Measurements from ENCODE around the gene WDR5.

DNA sequence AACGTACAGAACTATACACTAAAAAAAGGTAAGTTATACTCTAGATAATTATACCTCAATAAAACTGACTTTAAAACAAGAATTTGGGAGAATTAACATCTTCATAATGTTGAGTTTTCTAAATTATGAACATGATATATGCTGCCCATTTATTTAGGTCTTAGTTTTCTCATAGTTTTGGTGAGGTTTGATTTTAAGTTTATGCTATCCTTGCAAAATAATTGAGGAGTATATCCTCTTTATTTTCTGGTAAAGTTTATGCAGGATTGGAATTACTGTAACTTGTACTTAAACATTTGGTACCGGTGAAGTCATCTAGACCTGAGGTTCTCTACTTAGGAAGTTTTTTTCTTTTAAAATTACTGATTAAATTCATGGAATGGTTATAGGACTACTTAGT lies 67.3 kb downstream of the WDR5 start:
- TF ChIP-seq, protein P1, sequence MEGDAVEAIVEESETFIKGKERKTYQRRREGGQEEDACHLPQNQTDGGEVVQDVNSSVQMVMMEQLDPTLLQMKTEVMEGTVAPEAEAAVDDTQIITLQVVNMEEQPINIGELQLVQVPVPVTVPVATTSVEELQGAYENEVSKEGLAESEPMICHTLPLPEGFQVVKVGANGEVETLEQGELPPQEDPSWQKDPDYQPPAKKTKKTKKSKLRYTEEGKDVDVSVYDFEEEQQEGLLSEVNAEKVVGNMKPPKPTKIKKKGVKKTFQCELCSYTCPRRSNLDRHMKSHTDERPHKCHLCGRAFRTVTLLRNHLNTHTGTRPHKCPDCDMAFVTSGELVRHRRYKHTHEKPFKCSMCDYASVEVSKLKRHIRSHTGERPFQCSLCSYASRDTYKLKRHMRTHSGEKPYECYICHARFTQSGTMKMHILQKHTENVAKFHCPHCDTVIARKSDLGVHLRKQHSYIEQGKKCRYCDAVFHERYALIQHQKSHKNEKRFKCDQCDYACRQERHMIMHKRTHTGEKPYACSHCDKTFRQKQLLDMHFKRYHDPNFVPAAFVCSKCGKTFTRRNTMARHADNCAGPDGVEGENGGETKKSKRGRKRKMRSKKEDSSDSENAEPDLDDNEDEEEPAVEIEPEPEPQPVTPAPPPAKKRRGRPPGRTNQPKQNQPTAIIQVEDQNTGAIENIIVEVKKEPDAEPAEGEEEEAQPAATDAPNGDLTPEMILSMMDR (conservative IDR thresholded peaks at IDR 0.05; ENCODE audit: low read depth, low read length), result no peak
- TF ChIP-seq EZH2 (IDR thresholded peaks at IDR 0.05; ENCODE audit: low read length, unreplicated experiment), result no peak
- no peak for TF ChIP-seq EZH2phosphoT487 (IDR thresholded peaks at IDR 0.05; ENCODE audit: borderline replicate concordance, low read length)
